Lower lobe of right lung (tissue), 2 donors: ENCODE data around the gene AVPR1B. TPM values are rescaled to one million over a fixed set of nuclear protein-coding genes. Genes with fewer than 3 reads are reported as not detected.

ENCODE experiments used
- ATAC-seq, 2 donors: fragments of 200-7000 bp; cut with Tn5 transposase; one replicate each; pipeline ENCODE4 v1.9.1; 2020 to 2022; ENCODE audit warnings: mild to moderate bottlenecking in 2 of 2, moderate library complexity in 2 of 2
- DNase-seq: peaks from one replicate; pipeline ENCODE4 v3.0.0-alpha.2; 2020
- H3K27ac ChIP-seq: fragments of 200-600 bp; one replicate; pipeline ENCODE4 v1.8.0; 2022
- H3K27me3 ChIP-seq: fragments of 200-600 bp; one replicate; pipeline ENCODE4 v1.8.0; 2022; ENCODE audit warnings: low read depth
- H3K36me3 ChIP-seq: fragments of 200-600 bp; one replicate; pipeline ENCODE4 v1.8.0; 2022; ENCODE audit warnings: mild to moderate bottlenecking
- H3K4me1 ChIP-seq: fragments of 200-600 bp; one replicate; pipeline ENCODE4 v1.8.0; 2022
- H3K4me3 ChIP-seq: fragments of 200-600 bp; one replicate; pipeline ENCODE4 v1.8.0; 2022; ENCODE audit warnings: mild to moderate bottlenecking
- H3K9me3 ChIP-seq: fragments of 200-600 bp; one replicate; pipeline ENCODE4 v1.8.0; 2022
- CTCF ChIP-seq: fragments of 200-600 bp; IDR thresholded peaks from one replicate; pipeline ENCODE4 v1.8.0; 2022; ENCODE audit warnings: antibody characterized with exemption, mild to moderate bottlenecking
- intact Hi-C: fragments of 100-400 bp; cut with DNase I; formaldehyde crosslinking; loops from one replicate; pipeline ENCODE4 v1.11.0; 2022
- total RNA-seq: library from RNA; stranded (reverse); fragmentation: NEBNext Ultra II Directional; extraction: Animal tissue kit (Norgen Biotek cat#: 25700); gene quantifications from one replicate; pipeline ENCODE4 v1.2.1, GENCODE V29; 2021
- donor health status: DM: no; HTN: yes; CAD: no; lungs with severe emphysema.

The AVPR1B gene
- total RNA-seq, 1 donor from 2014 or later: not detected

DNA sequence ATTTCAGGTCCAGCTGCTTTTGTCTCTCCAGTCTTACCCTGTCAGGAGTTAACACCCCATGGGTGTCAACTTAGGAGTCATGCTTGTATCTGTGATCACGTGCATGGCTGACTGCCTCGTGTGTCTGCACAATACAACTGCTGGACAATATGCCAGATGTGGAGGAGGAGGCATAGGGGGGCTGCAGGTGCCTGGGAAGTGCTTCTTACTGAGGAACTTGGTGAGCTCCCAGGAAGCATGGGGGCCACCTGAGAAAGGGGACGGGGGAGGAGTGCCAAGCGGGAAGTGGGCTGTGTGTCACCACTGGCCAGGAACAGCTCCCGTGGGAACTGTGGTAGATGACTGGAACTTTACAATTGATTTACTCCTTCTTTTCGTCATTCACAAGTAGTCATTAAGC lies 54.7 kb downstream of the AVPR1B start:
- Histone ChIP-seq H3K4me3 (no peak overlapping the region), H3K36me3 (no peaks in the 10 kb centered on the region), H3K27ac (no peak overlapping the region), H3K4me1 (peaks cover 11% of the 10 kb centered on the region), H3K27me3 (no peaks in the 10 kb centered on the region), H3K9me3 (no peaks in the 10 kb centered on the region)
- DNase-seq: no peak
- ATAC-seq: no peak
- TF ChIP-seq CTCF: no peak
- intact Hi-C loops: no loop called here

DNA sequence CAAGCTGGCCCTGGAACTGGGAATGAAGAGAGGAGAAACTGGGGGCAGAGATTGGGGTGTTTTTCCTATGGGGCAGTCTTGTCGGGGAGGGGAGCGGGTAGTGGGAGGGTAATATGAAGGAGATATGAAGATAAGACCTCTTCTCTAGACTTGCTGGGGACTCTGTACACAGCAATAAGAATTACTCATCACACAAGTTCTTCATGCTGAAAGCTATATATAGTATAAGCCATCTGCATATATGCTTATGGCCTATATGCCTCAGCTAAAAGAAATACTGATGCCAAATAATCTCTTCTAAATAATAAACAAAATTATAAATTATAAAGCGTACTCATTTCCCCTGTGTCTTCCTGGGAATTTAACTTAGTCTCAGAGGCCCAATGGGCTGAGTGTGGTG lies 56.3 kb downstream of the AVPR1B start:
- intact Hi-C loops: no loop called here
- no peaks in the 10 kb centered on the region for H3K36me3 ChIP-seq
- H3K27ac ChIP-seq: no peak overlapping the region
- TF ChIP-seq CTCF: no peak
- no peak overlapping the region for H3K4me3 ChIP-seq
- no peaks in the 10 kb centered on the region for H3K27me3 ChIP-seq
- H3K4me1 ChIP-seq: no peaks in the 10 kb centered on the region
- ATAC-seq (no peak), DNase-seq (no peak)
- H3K9me3 ChIP-seq: no peaks in the 10 kb centered on the region

Other genes starting within 250 kb of the AVPR1B start
- gene SLC26A9, start 173.9 kb downstream of the AVPR1B start, total RNA-seq: 18.2 TPM
- 9.1 TPM for gene RAB7B, start 114.0 kb downstream of the AVPR1B start, total RNA-seq
- 63.6 TPM for gene CTSE, start 93.5 kb downstream of the AVPR1B start, total RNA-seq
- gene RHEX, start 64.2 kb downstream of the AVPR1B start, total RNA-seq: 13.5 TPM
- 5.2 TPM for gene FAM72A, start 85.5 kb upstream of the AVPR1B start, total RNA-seq
- 70.2 TPM for gene SRGAP2, start 86.2 kb upstream of the AVPR1B start, total RNA-seq